ENCODE data around the gene TRIM24.

The TRIM24 gene

GRCh38 chr7:138543739-138544138 is 83.7 kb downstream of the TRIM24 start:
- DNase-seq: no peak

GRCh38 chr7:138545123-138545522 is 85.1 kb downstream of the TRIM24 start:
- no peak for DNase-seq

DNA sequence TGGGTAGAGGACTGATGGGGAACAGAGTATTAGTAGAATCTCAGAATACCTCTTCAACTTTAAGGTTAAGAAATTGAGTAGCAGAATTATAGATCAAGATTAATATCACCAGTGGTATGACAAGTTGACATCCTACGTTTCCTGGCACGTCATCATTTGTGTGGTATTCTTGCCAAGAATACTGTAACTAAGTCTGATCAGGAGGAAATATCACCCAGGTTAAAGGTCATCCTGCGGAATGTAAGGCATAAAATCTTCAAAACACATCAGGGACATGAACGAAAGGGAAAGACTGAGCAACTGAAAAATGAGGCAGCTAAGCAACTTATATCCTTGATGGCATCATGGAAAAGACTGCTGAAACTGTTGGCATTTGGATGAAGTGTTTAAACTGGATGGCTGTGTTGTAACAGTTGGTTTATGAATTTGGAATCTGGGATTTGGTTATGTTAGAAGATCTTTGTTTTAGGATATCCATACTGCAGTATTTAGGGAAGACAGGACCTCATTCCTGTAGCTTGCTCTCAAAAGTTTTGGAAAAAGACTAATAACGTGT is 86.1 kb downstream of the TRIM24 start:
- DNase-seq: no peak

DNA sequence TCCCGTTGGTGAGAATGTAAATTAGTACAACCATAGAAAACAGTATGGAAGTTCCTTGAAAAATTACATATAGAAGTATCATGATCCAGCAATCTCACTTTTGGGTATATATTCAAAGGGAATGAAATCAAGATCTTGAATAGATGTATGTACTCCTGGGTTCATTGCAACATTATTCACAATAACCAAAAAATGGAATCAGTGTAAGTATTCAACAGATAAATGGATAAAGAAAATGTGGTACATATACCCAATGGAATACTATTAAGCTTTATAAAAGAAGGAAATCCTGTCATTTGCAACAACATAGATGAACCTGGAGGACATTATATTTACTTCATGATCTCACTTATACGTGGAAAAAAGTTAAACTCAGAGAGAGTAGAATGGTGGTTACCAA is 86.8 kb downstream of the TRIM24 start:
- no peak for DNase-seq

- no peak for DNase-seq
Observed at GRCh38 chr7:138549082-138549481, 89.0 kb downstream of the TRIM24 start.

GRCh38 chr7:138550337-138550736 is 90.3 kb downstream of the TRIM24 start:
- DNase-seq: no peak

- no peak for DNase-seq
Observed at GRCh38 chr7:138551102-138551501, 91.0 kb downstream of the TRIM24 start.

GRCh38 chr7:138553805-138554204 is 93.7 kb downstream of the TRIM24 start:
- DNase-seq: no peak

GRCh38 chr7:138554674-138555073 is 94.6 kb downstream of the TRIM24 start:
- no peak for DNase-seq

- no peak for DNase-seq
Observed at GRCh38 chr7:138555684-138556083, 95.6 kb downstream of the TRIM24 start.

- DNase-seq: no peak
Observed at GRCh38 chr7:138556771-138557484, 96.9 kb downstream of the TRIM24 start.

DNA sequence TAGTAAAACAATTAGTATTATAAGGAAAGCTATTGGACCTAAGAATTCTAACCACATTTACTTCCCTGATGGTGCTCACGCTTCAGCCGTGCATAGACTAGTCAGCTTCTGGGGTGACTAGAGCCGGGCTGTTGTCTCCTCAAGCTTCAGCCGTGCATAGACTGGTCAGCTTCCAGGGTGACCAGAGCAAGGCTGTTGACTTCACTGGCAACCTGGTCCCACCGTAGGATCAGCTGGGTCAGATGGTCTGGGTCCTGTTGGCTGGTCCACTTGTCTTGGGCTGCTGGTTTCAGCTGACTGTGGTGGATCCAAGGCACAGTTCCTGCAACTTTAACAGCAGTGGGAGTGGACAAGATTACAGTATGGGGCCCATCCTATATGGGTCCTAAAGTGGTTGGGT is 99.4 kb downstream of the TRIM24 start:
- DNase-seq: no peak

- no peak for DNase-seq
Observed at GRCh38 chr7:138563808-138564207, 103.7 kb downstream of the TRIM24 start.

DNA sequence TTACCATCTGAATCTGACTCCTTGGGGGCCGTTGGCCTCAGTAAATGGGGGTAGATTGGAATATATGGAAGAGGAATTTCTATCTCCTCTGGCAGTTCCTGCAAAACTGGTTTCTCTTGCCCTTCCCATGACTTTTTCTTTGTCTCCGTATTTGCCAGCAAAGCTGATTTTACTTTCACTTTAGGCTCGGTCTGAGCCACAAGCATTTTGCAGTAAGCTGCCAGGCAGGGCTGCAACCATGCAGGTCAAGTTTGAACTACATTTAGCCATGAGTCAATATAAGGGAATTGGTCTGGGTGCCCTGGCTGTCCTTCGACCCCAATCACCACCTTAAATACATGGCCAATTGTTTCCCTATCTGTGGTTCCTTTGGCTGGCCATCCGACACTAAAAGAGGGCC is 104.3 kb downstream of the TRIM24 start:
- DNase-seq: no peak

DNA sequence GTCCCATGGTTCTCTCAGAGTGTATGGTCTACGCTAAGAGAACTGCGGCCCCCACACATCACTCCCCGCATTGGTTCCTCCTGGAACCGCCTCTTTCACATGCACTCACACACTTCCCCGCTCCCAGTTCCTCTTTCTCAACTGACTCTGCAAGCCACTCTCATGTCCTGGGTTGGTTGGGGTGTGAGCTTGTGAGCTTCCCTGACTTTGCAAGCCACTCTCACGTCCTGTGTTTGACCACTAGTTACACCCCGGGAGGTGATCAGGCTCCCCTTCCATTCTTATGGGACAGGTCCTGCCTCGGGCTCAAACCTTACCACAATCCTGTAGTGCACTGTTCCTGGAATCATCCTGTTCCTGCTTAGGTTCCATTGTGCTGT is 105.0 kb downstream of the TRIM24 start:
- DNase-seq: no peak

GRCh38 chr7:138565451-138566114 is 105.5 kb downstream of the TRIM24 start:
- no peak for DNase-seq

DNA sequence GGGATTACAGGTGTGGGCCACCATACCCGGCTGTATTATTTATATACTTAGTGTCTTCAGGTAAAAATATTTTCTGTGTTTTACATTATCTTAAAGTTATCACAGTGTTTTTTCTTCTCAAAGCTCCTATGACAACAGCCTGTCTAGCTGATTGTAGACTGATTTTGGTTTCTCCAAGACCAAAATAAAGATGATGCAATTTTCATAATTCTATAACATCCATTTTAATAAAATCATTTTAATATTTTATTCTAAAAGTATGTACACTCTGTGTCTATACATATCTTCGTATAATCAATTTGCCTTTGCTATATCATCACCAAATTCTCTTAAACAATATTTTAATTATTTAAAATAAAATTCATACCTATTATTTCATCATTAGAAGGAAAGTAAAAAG is 108.6 kb downstream of the TRIM24 start:
- no peak for DNase-seq

GRCh38 chr7:138569418-138569817 is 109.4 kb downstream of the TRIM24 start:
- DNase-seq: no peak

DNA sequence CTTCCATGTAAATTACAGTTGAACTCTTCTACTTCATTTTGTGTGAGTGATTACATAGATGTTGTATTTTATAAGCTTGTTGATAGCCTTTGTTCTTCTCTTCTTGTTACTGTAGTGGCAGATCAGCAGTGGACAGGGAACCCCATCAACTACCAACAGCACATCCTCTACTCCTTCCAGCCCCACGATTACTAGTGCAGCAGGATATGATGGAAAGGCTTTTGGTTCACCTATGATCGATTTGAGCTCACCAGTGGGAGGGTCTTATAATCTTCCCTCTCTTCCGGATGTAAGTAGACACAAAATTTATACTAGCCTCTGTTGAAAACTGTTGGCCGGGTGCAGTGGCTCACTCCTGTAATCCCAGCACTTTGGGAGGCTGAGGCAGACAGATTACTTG is 110.7 kb downstream of the TRIM24 start:
- no peak for DNase-seq

DNA sequence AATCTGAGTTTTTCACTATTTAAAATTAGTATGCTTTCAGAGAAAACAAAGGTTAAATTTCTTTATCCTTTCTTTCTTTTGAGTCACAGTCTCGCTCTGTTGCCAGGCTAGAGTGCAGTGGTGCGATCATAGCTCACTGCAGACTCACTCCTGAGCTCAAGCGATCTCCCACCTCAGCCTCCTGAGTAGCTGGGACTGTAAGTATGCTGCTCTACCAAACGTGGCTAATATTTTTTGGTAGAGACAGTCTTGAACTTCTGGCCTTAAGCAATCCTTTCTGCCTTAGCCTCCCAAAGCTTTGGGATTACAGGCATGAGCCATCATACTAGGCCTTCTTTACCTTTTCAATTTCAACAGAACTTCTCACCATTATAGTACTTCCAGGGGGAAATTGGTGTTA is 113.7 kb downstream of the TRIM24 start:
- no peak for DNase-seq

- no peak for DNase-seq
Observed at GRCh38 chr7:138575897-138576428, 115.9 kb downstream of the TRIM24 start.

- DNase-seq: no peak
Observed at GRCh38 chr7:138579136-138579535, 119.1 kb downstream of the TRIM24 start.

GRCh38 chr7:138579671-138580070 is 119.6 kb downstream of the TRIM24 start:
- no peak for DNase-seq

DNA sequence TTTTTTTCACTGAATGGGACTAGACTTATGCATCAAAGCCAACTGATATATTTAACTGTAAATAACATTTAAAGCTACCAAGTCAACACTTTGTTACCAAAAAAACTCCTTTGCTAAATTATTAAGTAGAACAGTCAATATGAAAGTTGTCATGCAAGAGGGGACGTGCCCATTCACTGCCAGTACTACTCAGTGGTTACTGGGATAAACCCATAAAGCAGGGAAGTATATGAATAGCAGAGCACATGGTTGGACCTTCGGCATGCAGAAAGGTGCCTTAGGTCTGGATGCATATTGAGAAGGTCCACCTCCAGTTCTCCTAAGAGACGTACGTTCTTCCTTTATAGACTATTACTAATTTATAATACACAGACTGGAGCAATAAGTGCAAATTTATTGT is 121.0 kb downstream of the TRIM24 start:
- no peak for DNase-seq

Measured in NCI-H526 treated with DMSO at 0.1 percent for 48 hours (cell line).